ENCODE results near the gene LRMDA. TPM values are rescaled to one million over a fixed set of nuclear protein-coding genes. Genes with fewer than 3 reads are reported as not detected.

Gene LRMDA
- total RNA-seq, 2 experiments from 2014 or later = not detected

GRCh38 chr10:75995720-75996119, 564.3 kb downstream of the LRMDA start:
- Mint-ChIP-seq H3K36me3 (ENCODE audit: low read depth) (no peaks in the 10 kb centered on the region), H3K27ac (no peak overlapping the region), H3K27me3 (no peaks in the 10 kb centered on the region), H3K4me3 (no peak overlapping the region), H3K4me1 (no peaks in the 10 kb centered on the region), H3K9me3 (no peaks in the 10 kb centered on the region)
- POLR2A ChIA-PET = no interaction called here
- CTCF ChIA-PET = no interaction called here
- DNase-seq = no peak

GRCh38 chr10:75999001-75999400, 567.6 kb downstream of the LRMDA start:
- H3K4me1 Mint-ChIP-seq = no peaks in the 10 kb centered on the region
- ChIA-PET CTCF (no interaction called here), POLR2A (no interaction called here)
- H3K4me3 Mint-ChIP-seq = no peak overlapping the region
- H3K9me3 Mint-ChIP-seq = no peaks in the 10 kb centered on the region
- H3K27me3 Mint-ChIP-seq = no peaks in the 10 kb centered on the region
- no peak overlapping the region for H3K27ac Mint-ChIP-seq
- H3K36me3 Mint-ChIP-seq (ENCODE audit: low read depth) = no peaks in the 10 kb centered on the region
- no peak for DNase-seq

GRCh38 chr10:75999515-76000209, 568.2 kb downstream of the LRMDA start:
- no peaks in the 10 kb centered on the region for H3K27me3 Mint-ChIP-seq
- no peaks in the 10 kb centered on the region for H3K9me3 Mint-ChIP-seq
- H3K27ac Mint-ChIP-seq = no peak overlapping the region
- H3K36me3 Mint-ChIP-seq (ENCODE audit: low read depth) = no peaks in the 10 kb centered on the region
- H3K4me1 Mint-ChIP-seq = no peaks in the 10 kb centered on the region
- CTCF ChIA-PET = no interaction called here
- DNase-seq = no peak
- POLR2A ChIA-PET = no interaction called here
- H3K4me3 Mint-ChIP-seq = no peak overlapping the region

- ChIA-PET CTCF (no interaction called here), POLR2A (no interaction called here)
- H3K36me3 Mint-ChIP-seq (ENCODE audit: low read depth) = no peaks in the 10 kb centered on the region
- H3K27me3 Mint-ChIP-seq = no peaks in the 10 kb centered on the region
- H3K9me3 Mint-ChIP-seq = no peaks in the 10 kb centered on the region
- H3K4me1 Mint-ChIP-seq = no peaks in the 10 kb centered on the region
- no peak overlapping the region for H3K4me3 Mint-ChIP-seq
- DNase-seq = no peak
- no peak overlapping the region for H3K27ac Mint-ChIP-seq
Observed at GRCh38 chr10:76000550-76000949, 569.1 kb downstream of the LRMDA start.

- no peak for DNase-seq
- no peaks in the 10 kb centered on the region for H3K36me3 Mint-ChIP-seq (ENCODE audit: low read depth)
- H3K27me3 Mint-ChIP-seq = no peaks in the 10 kb centered on the region
- ChIA-PET CTCF (no interaction called here), POLR2A (no interaction called here)
- H3K9me3 Mint-ChIP-seq = no peaks in the 10 kb centered on the region
- no peak overlapping the region for H3K4me3 Mint-ChIP-seq
- H3K4me1 Mint-ChIP-seq = no peaks in the 10 kb centered on the region
- no peak overlapping the region for H3K27ac Mint-ChIP-seq
Observed at GRCh38 chr10:76001019-76001418, 569.6 kb downstream of the LRMDA start.

- no peak for DNase-seq
- Mint-ChIP-seq H3K27me3 (no peaks in the 10 kb centered on the region), H3K36me3 (ENCODE audit: low read depth) (no peaks in the 10 kb centered on the region), H3K4me3 (no peak overlapping the region), H3K9me3 (no peaks in the 10 kb centered on the region), H3K27ac (no peak overlapping the region), H3K4me1 (no peaks in the 10 kb centered on the region)
- ChIA-PET POLR2A (no interaction called here), CTCF (no interaction called here)
Observed at GRCh38 chr10:76001461-76001860, 570.0 kb downstream of the LRMDA start.

- H3K27ac Mint-ChIP-seq = no peak overlapping the region
- CTCF ChIA-PET = no interaction called here
- H3K36me3 Mint-ChIP-seq (ENCODE audit: low read depth) = no peaks in the 10 kb centered on the region
- no peak for DNase-seq
- no peaks in the 10 kb centered on the region for H3K9me3 Mint-ChIP-seq
- no peaks in the 10 kb centered on the region for H3K27me3 Mint-ChIP-seq
- H3K4me1 Mint-ChIP-seq = no peaks in the 10 kb centered on the region
- H3K4me3 Mint-ChIP-seq = no peak overlapping the region
- POLR2A ChIA-PET = no interaction called here
Observed at GRCh38 chr10:76002262-76002854, 570.9 kb downstream of the LRMDA start.

- no peak for DNase-seq
- H3K27ac Mint-ChIP-seq = no peak overlapping the region
- H3K9me3 Mint-ChIP-seq = no peaks in the 10 kb centered on the region
- H3K4me3 Mint-ChIP-seq = no peak overlapping the region
- ChIA-PET CTCF (no interaction called here), POLR2A (no interaction called here)
- H3K36me3 Mint-ChIP-seq (ENCODE audit: low read depth) = no peaks in the 10 kb centered on the region
- no peaks in the 10 kb centered on the region for H3K4me1 Mint-ChIP-seq
- no peaks in the 10 kb centered on the region for H3K27me3 Mint-ChIP-seq
Observed at GRCh38 chr10:76007667-76008181, 576.3 kb downstream of the LRMDA start.

GRCh38 chr10:76009531-76009930, 578.1 kb downstream of the LRMDA start:
- CTCF ChIA-PET = no interaction called here
- Mint-ChIP-seq H3K27me3 (no peaks in the 10 kb centered on the region), H3K36me3 (ENCODE audit: low read depth) (no peaks in the 10 kb centered on the region), H3K27ac (no peak overlapping the region), H3K9me3 (no peaks in the 10 kb centered on the region), H3K4me3 (no peak overlapping the region), H3K4me1 (no peaks in the 10 kb centered on the region)
- DNase-seq = no peak
- POLR2A ChIA-PET = no interaction called here

GRCh38 chr10:76010703-76011102, 579.3 kb downstream of the LRMDA start:
- H3K27ac Mint-ChIP-seq = no peak overlapping the region
- no peak for DNase-seq
- no peaks in the 10 kb centered on the region for H3K4me1 Mint-ChIP-seq
- no peaks in the 10 kb centered on the region for H3K9me3 Mint-ChIP-seq
- H3K4me3 Mint-ChIP-seq = no peak overlapping the region
- ChIA-PET CTCF (no interaction called here), POLR2A (no interaction called here)
- no peaks in the 10 kb centered on the region for H3K36me3 Mint-ChIP-seq (ENCODE audit: low read depth)
- H3K27me3 Mint-ChIP-seq = no peaks in the 10 kb centered on the region

- no peak for DNase-seq
- H3K27ac Mint-ChIP-seq = no peak overlapping the region
- H3K4me3 Mint-ChIP-seq = no peak overlapping the region
- H3K4me1 Mint-ChIP-seq = no peaks in the 10 kb centered on the region
- H3K36me3 Mint-ChIP-seq (ENCODE audit: low read depth) = no peaks in the 10 kb centered on the region
- H3K27me3 Mint-ChIP-seq = no peaks in the 10 kb centered on the region
- ChIA-PET CTCF (no interaction called here), POLR2A (no interaction called here)
- no peaks in the 10 kb centered on the region for H3K9me3 Mint-ChIP-seq
Observed at GRCh38 chr10:76012716-76013327, 581.4 kb downstream of the LRMDA start.

GRCh38 chr10:76015245-76015644, 583.8 kb downstream of the LRMDA start:
- ChIA-PET POLR2A (no interaction called here), CTCF (no interaction called here)
- H3K36me3 Mint-ChIP-seq (ENCODE audit: low read depth) = no peaks in the 10 kb centered on the region
- H3K4me1 Mint-ChIP-seq = no peaks in the 10 kb centered on the region
- no peak overlapping the region for H3K27ac Mint-ChIP-seq
- H3K9me3 Mint-ChIP-seq = peaks cover 3% of the 10 kb centered on the region
- H3K4me3 Mint-ChIP-seq = no peak overlapping the region
- no peaks in the 10 kb centered on the region for H3K27me3 Mint-ChIP-seq
- DNase-seq = no peak

GRCh38 chr10:76017026-76017732, 585.8 kb downstream of the LRMDA start:
- H3K4me3 Mint-ChIP-seq = no peak overlapping the region
- no peaks in the 10 kb centered on the region for H3K4me1 Mint-ChIP-seq
- peaks cover 3% of the 10 kb centered on the region for H3K9me3 Mint-ChIP-seq
- no peaks in the 10 kb centered on the region for H3K36me3 Mint-ChIP-seq (ENCODE audit: low read depth)
- H3K27me3 Mint-ChIP-seq = no peaks in the 10 kb centered on the region
- no peak for DNase-seq
- no peak overlapping the region for H3K27ac Mint-ChIP-seq
- ChIA-PET CTCF (no interaction called here), POLR2A (no interaction called here)
